H9 (cell line): ENCODE measurements around the gene ENOX1. TPM values are rescaled to one million over a fixed set of nuclear protein-coding genes. Genes with fewer than 3 reads are reported as not detected.

Experiments used
- DNase-seq: peaks from one replicate; pipeline ENCODE4 v3.0.0-alpha.2; 2017
- H2AFZ ChIP-seq: one replicate; pipeline ENCODE4 v1.6.1; 2013; ENCODE audit warnings: mild to moderate bottlenecking, low read length, control low read depth, moderate library complexity
- H2AK5ac ChIP-seq: 2 replicates; pipeline ENCODE4 v1.6.1; 2013; ENCODE audit warnings: low read length, control low read depth, mixed read lengths; ENCODE audit not compliant: insufficient read length
- H2BK120ac ChIP-seq: one replicate; pipeline ENCODE4 v1.6.1; 2013; ENCODE audit warnings: low read depth, mild to moderate bottlenecking, low read length, control low read depth, inconsistent platforms; ENCODE audit not compliant: poor library complexity, severe bottlenecking
- H2BK12ac ChIP-seq: 2 replicates; pipeline ENCODE4 v1.6.1; 2013; ENCODE audit warnings: low read length, control low read depth, mixed read lengths, low read depth; ENCODE audit not compliant: insufficient read length
- H2BK15ac ChIP-seq: 2 replicates; pipeline ENCODE4 v1.6.1; 2013; ENCODE audit warnings: low read depth, low read length, control low read depth
- H2BK20ac ChIP-seq: one replicate; pipeline ENCODE4 v1.6.1; 2013; ENCODE audit warnings: low read depth, mild to moderate bottlenecking, low read length, control low read depth, inconsistent platforms; ENCODE audit not compliant: poor library complexity, severe bottlenecking
- H2BK5ac ChIP-seq: 2 replicates; pipeline ENCODE4 v1.6.1; 2013; ENCODE audit warnings: low read length, control low read depth, mixed read lengths; ENCODE audit not compliant: insufficient read length
- H3K14ac ChIP-seq: 2 replicates; pipeline ENCODE4 v1.6.1; 2013; ENCODE audit warnings: low read length, control low read depth; ENCODE audit not compliant: insufficient read depth
- H3K18ac ChIP-seq: 2 replicates; pipeline ENCODE4 v1.6.1; 2013; ENCODE audit warnings: low read depth, mild to moderate bottlenecking, mixed read lengths, low read length, control low read depth; ENCODE audit not compliant: insufficient read length
- H3K23ac ChIP-seq: 2 replicates; pipeline ENCODE4 v1.6.1; 2013; ENCODE audit warnings: low read length, control low read depth, mixed read lengths, low read depth; ENCODE audit not compliant: insufficient read length
- H3K23me2 ChIP-seq: 2 replicates; pipeline ENCODE4 v1.6.1; 2013; ENCODE audit warnings: low read depth, mild to moderate bottlenecking, mixed read lengths, low read length, control low read depth; ENCODE audit not compliant: insufficient read length, poor library complexity, severe bottlenecking
- H3K27ac ChIP-seq: 2 replicates; pipeline ENCODE4 v1.5.1; 2013; ENCODE audit warnings: low read length, control low read depth, mixed read lengths, low read depth; ENCODE audit not compliant: insufficient read length
- H3K27me3 ChIP-seq: 2 replicates; pipeline ENCODE4 v1.6.1; 2013; ENCODE audit warnings: low read length, control low read depth, inconsistent platforms; ENCODE audit not compliant: insufficient read depth
- H3K4ac ChIP-seq: 2 replicates; pipeline ENCODE4 v1.6.1; 2013; ENCODE audit warnings: low read depth, mild to moderate bottlenecking, control low read depth, inconsistent platforms, low read length, moderate library complexity
- H3K4me1 ChIP-seq: 2 replicates; pipeline ENCODE4 v1.6.1; 2013; ENCODE audit warnings: low read length, control low read depth, inconsistent platforms; ENCODE audit not compliant: insufficient read depth
- H3K4me2 ChIP-seq: 2 replicates; pipeline ENCODE4 v1.6.1; 2013; ENCODE audit warnings: low read length, control low read depth, mixed read lengths; ENCODE audit not compliant: insufficient read length, insufficient read depth
- H3K56ac ChIP-seq: 2 replicates; pipeline ENCODE4 v1.6.1; 2013; ENCODE audit warnings: low read depth, mild to moderate bottlenecking, mixed read lengths, low read length, control low read depth; ENCODE audit not compliant: insufficient read length
- H3K79me1 ChIP-seq: 2 replicates; pipeline ENCODE4 v1.6.1; 2013; ENCODE audit warnings: low read depth, mild to moderate bottlenecking, moderate library complexity, low read length, control low read depth, inconsistent platforms; ENCODE audit not compliant: insufficient read depth, poor library complexity, severe bottlenecking
- H3K79me2 ChIP-seq: 2 replicates; pipeline ENCODE4 v1.6.1; 2013; ENCODE audit warnings: low read length, control low read depth, inconsistent platforms; ENCODE audit not compliant: insufficient read depth
- H3K9ac ChIP-seq: 2 replicates; pipeline ENCODE4 v1.6.1; 2013; ENCODE audit warnings: low read length, control low read depth, mixed read lengths; ENCODE audit not compliant: insufficient read length; ENCODE audit errors: extremely low read depth
- H3K9me3 ChIP-seq: one replicate; pipeline ENCODE4 v1.6.1; 2013; ENCODE audit warnings: low read depth, low read length, inconsistent platforms; ENCODE audit not compliant: control insufficient read depth
- H3T11ph ChIP-seq: one replicate; pipeline ENCODE4 v1.6.1; 2013; ENCODE audit warnings: mild to moderate bottlenecking, low read length, control low read depth, inconsistent platforms
- H4K20me1 ChIP-seq: one replicate; pipeline ENCODE4 v1.6.1; 2013; ENCODE audit not compliant: control insufficient read depth, insufficient read length, insufficient read depth
- H4K5ac ChIP-seq: 2 replicates; pipeline ENCODE4 v1.6.1; 2013; ENCODE audit warnings: low read depth, mild to moderate bottlenecking, mixed read lengths, low read length, control low read depth; ENCODE audit not compliant: insufficient read length
- H4K8ac ChIP-seq: replicated peaks from 2 replicates; pipeline ENCODE4 v1.6.1; 2013; ENCODE audit warnings: low read length, control low read depth, mixed read lengths, low read depth; ENCODE audit not compliant: insufficient read length
- H4K91ac ChIP-seq: 2 replicates; pipeline ENCODE4 v1.6.1; 2013; ENCODE audit warnings: low read depth, mild to moderate bottlenecking, moderate library complexity, mixed read lengths, low read length, control low read depth; ENCODE audit not compliant: insufficient read length
- H3K27ac Mint-ChIP-seq, 3 experiments: 2 replicates in 2 of 3; 3 replicates in 1 of 3; pipeline ENCODE4 v1.8.0; 2020 to 2021; ENCODE audit warnings: mixed read lengths in 3 of 3, mild to moderate bottlenecking in 1 of 3, moderate library complexity in 1 of 3
- H3K27me3 Mint-ChIP-seq: 2 replicates; pipeline ENCODE4 v1.8.0; 2021; ENCODE audit warnings: low read depth, mild to moderate bottlenecking, moderate library complexity, mixed read lengths
- H3K36me3 Mint-ChIP-seq, 3 experiments: 2 replicates in 2 of 3; 3 replicates in 1 of 3; pipeline ENCODE4 v1.8.0; 2020 to 2021; ENCODE audit warnings: low read depth in 3 of 3, mixed read lengths in 3 of 3; ENCODE audit not compliant: insufficient read depth in 1 of 3
- H3K4me1 Mint-ChIP-seq, 2 experiments: 2 replicates each; pipeline ENCODE4 v1.8.0; 2020; ENCODE audit warnings: mixed read lengths in 2 of 2
- H3K4me3 Mint-ChIP-seq, 2 experiments: 2 replicates in 1 of 2; 3 replicates in 1 of 2; pipeline ENCODE4 v1.8.0; 2020 to 2021; ENCODE audit warnings: mild to moderate bottlenecking in 2 of 2, mixed read lengths in 2 of 2, moderate library complexity in 1 of 2
- H3K9me3 Mint-ChIP-seq, 2 experiments: 2 replicates in 1 of 2; 3 replicates in 1 of 2; pipeline ENCODE4 v1.8.0; 2020; ENCODE audit warnings: mild to moderate bottlenecking in 2 of 2, mixed read lengths in 2 of 2, moderate library complexity in 1 of 2
- WGBS: extraction: QIAGEN DNeasy Blood & Tissue Kit; methylation state at CpG from one replicate; pipeline ENCODE4 v1.1.7; 2013; ENCODE audit warnings: missing lambda C conversion rate, low lambda C conversion rate, mixed read lengths; ENCODE audit not compliant: insufficient read length; ENCODE audit errors: extremely low coverage; 5-methylcytosine and 5-hydroxymethylcytosine counted together
- total RNA-seq: library from RNA; stranded (reverse); gene quantifications from 2 replicates; pipeline ENCODE4 v1.2.1, GENCODE V29; 2021
- TF ChIP-seq, protein P1 (sequence below): fragments of 200-600 bp; sonication (generic); conservative IDR thresholded peaks from 3 replicates; pipeline ENCODE4 v1.8.0; 2021; ENCODE audit warnings: antibody characterized with exemption, mild to moderate bottlenecking

The ENOX1 gene
- total RNA-seq, 1 experiment from 2014 or later, result 0.24 TPM

- no peak overlapping the region for H3K4me3 Mint-ChIP-seq
- TF ChIP-seq, protein P1, sequence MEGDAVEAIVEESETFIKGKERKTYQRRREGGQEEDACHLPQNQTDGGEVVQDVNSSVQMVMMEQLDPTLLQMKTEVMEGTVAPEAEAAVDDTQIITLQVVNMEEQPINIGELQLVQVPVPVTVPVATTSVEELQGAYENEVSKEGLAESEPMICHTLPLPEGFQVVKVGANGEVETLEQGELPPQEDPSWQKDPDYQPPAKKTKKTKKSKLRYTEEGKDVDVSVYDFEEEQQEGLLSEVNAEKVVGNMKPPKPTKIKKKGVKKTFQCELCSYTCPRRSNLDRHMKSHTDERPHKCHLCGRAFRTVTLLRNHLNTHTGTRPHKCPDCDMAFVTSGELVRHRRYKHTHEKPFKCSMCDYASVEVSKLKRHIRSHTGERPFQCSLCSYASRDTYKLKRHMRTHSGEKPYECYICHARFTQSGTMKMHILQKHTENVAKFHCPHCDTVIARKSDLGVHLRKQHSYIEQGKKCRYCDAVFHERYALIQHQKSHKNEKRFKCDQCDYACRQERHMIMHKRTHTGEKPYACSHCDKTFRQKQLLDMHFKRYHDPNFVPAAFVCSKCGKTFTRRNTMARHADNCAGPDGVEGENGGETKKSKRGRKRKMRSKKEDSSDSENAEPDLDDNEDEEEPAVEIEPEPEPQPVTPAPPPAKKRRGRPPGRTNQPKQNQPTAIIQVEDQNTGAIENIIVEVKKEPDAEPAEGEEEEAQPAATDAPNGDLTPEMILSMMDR, result no peak
- no peaks in the 10 kb centered on the region for H3K79me1 ChIP-seq
Measured at GRCh38 chr13:43354153-43354945, 432.4 kb downstream of the ENOX1 start.

More at GRCh38 chr13:43354153-43354945, 432.4 kb downstream of the ENOX1 start:
- H3K18ac ChIP-seq, result no peak overlapping the region
- no peak overlapping the region for H2BK12ac ChIP-seq
- H3K9me3 ChIP-seq, result no peaks in the 10 kb centered on the region
- H3K4ac ChIP-seq, result no peak overlapping the region
- Mint-ChIP-seq H3K36me3 (no peaks in the 10 kb centered on the region; a peak in 1 of 7 replicates), H3K27ac (no peak overlapping the region), H3K4me1 (peaks cover 37 to 41% of the 10 kb centered on the region in 2 experiments), H3K9me3 (no peaks in the 10 kb centered on the region), H3K27me3 (no peaks in the 10 kb centered on the region; the same call in 1 of the 2 replicates)
- H3K27ac ChIP-seq, result no peak overlapping the region
- DNase-seq, result no peak
- no peak overlapping the region for H2BK15ac ChIP-seq
- no peak overlapping the region for H3K23ac ChIP-seq
- no peak overlapping the region for H3T11ph ChIP-seq
- H3K14ac ChIP-seq, result no peak overlapping the region
- no peak overlapping the region for H2AFZ ChIP-seq
- WGBS, result no CpG with 5 or more reads among the region's 3 CpGs
- H4K5ac ChIP-seq, result no peak overlapping the region
- no peak overlapping the region for H2BK20ac ChIP-seq
- no peak overlapping the region for H2AK5ac ChIP-seq
- peaks cover 10% of the 10 kb centered on the region; the same call in 1 of the 2 replicates for H3K4me1 ChIP-seq
- no peaks in the 10 kb centered on the region for H3K79me2 ChIP-seq
- no peak overlapping the region for H3K9ac ChIP-seq
- no peaks in the 10 kb centered on the region for H4K20me1 ChIP-seq
- no peaks in the 10 kb centered on the region for H3K27me3 ChIP-seq
- no peak overlapping the region for H4K91ac ChIP-seq
- no peaks in the 10 kb centered on the region for H3K23me2 ChIP-seq
- no peak overlapping the region for H3K4me2 ChIP-seq
- H4K8ac ChIP-seq, result no peak overlapping the region
- H3K56ac ChIP-seq, result no peak overlapping the region
- H2BK5ac ChIP-seq, result no peak overlapping the region
- no peak overlapping the region for H2BK120ac ChIP-seq
